Mesenchymal stem cell (in vitro differentiated cells and primary cell): ENCODE data around the gene SLC8A1.

ENCODE experiments used
- DNase-seq: peaks from one replicate; pipeline ENCODE4 v3.0.0-alpha.2; 2013
- H2AFZ ChIP-seq: one replicate; pipeline ENCODE4 v1.6.1; 2013; ENCODE audit warnings: low read depth, mild to moderate bottlenecking, control low read depth, inconsistent platforms, low read length, moderate library complexity
- H2AK5ac ChIP-seq: 2 replicates; pipeline ENCODE4 v1.6.1; 2013; ENCODE audit warnings: low read length, moderate library complexity, mild to moderate bottlenecking, inconsistent platforms; ENCODE audit not compliant: severe bottlenecking
- H2BK120ac ChIP-seq: one replicate; pipeline ENCODE4 v1.6.1; 2013; ENCODE audit warnings: low read depth, mild to moderate bottlenecking, inconsistent platforms, low read length, moderate library complexity
- H2BK12ac ChIP-seq, 2 experiments: one replicate each; pipeline ENCODE4 v1.6.1; 2013; ENCODE audit warnings: inconsistent platforms in 2 of 2, low read length in 2 of 2, mild to moderate bottlenecking in 2 of 2, moderate library complexity in 2 of 2, control low read depth in 1 of 2
- H2BK15ac ChIP-seq: one replicate; pipeline ENCODE4 v1.6.1; 2013; ENCODE audit warnings: mild to moderate bottlenecking, low read depth, inconsistent platforms; ENCODE audit not compliant: poor library complexity, severe bottlenecking
- H2BK5ac ChIP-seq: 2 replicates; pipeline ENCODE4 v1.6.1; 2013; ENCODE audit warnings: low read depth, mild to moderate bottlenecking, low read length, control low read depth, inconsistent platforms; ENCODE audit not compliant: poor library complexity, severe bottlenecking
- H3K14ac ChIP-seq, 2 experiments: one replicate each; pipeline ENCODE4 v1.6.1; 2013; ENCODE audit warnings: inconsistent platforms in 2 of 2, low read length in 2 of 2, control low read depth in 1 of 2, mild to moderate bottlenecking in 1 of 2, moderate library complexity in 1 of 2
- H3K18ac ChIP-seq, 2 experiments: one replicate each; pipeline ENCODE4 v1.6.1; 2013; ENCODE audit warnings: inconsistent platforms in 2 of 2, low read length in 2 of 2, control low read depth in 1 of 2, low read depth in 1 of 2, mild to moderate bottlenecking in 1 of 2
- H3K23ac ChIP-seq, 2 experiments: one replicate each; pipeline ENCODE4 v1.6.1; 2013; ENCODE audit warnings: inconsistent platforms in 2 of 2, low read length in 2 of 2, mild to moderate bottlenecking in 2 of 2, moderate library complexity in 2 of 2, control low read depth in 1 of 2
- H3K27ac ChIP-seq: 2 replicates; pipeline ENCODE4 v1.5.1; 2013; ENCODE audit warnings: mild to moderate bottlenecking, moderate library complexity, low read length, control low read depth, inconsistent platforms; ENCODE audit not compliant: poor library complexity, severe bottlenecking
- H3K27me3 ChIP-seq, 2 experiments: 2 replicates each; pipeline versions ENCODE4 v1.6.1 to v1.7.0; 2013; ENCODE audit warnings: low read length in 2 of 2, mild to moderate bottlenecking in 2 of 2, moderate library complexity in 2 of 2, control low read depth in 1 of 2, inconsistent platforms in 1 of 2; ENCODE audit not compliant: control insufficient read depth in 1 of 2, insufficient read depth in 1 of 2
- H3K36me3 ChIP-seq, 2 experiments: 2 replicates each; pipeline versions ENCODE4 v1.6.1 to v1.7.0; 2013; ENCODE audit warnings: low read length in 2 of 2, control low read depth in 1 of 2, inconsistent platforms in 1 of 2, low read depth in 1 of 2, mild to moderate bottlenecking in 1 of 2; ENCODE audit not compliant: insufficient read depth in 2 of 2, control insufficient read depth in 1 of 2
- H3K4ac ChIP-seq, 2 experiments: one replicate each; pipeline ENCODE4 v1.6.1; 2013; ENCODE audit warnings: inconsistent platforms in 2 of 2, low read length in 2 of 2, mild to moderate bottlenecking in 2 of 2, moderate library complexity in 2 of 2, control low read depth in 1 of 2, low read depth in 1 of 2
- H3K4me1 ChIP-seq: 2 replicates; pipeline ENCODE4 v1.6.1; 2013; ENCODE audit warnings: low read depth, low read length, control low read depth; ENCODE audit not compliant: control insufficient read depth, insufficient read depth
- H3K4me2 ChIP-seq: 2 replicates; pipeline ENCODE4 v1.6.1; 2013; ENCODE audit warnings: low read length, mild to moderate bottlenecking, inconsistent platforms; ENCODE audit not compliant: poor library complexity, severe bottlenecking
- H3K4me3 ChIP-seq, 2 experiments: 2 replicates each; pipeline versions ENCODE4 v1.5.1 to v1.7.0; 2013; ENCODE audit warnings: low read length in 2 of 2, mild to moderate bottlenecking in 2 of 2, control low read depth in 1 of 2, low read depth in 1 of 2; ENCODE audit not compliant: insufficient read depth in 1 of 2
- H3K79me1 ChIP-seq: replicated peaks from 2 replicates; pipeline ENCODE4 v1.6.1; 2013; ENCODE audit warnings: mild to moderate bottlenecking, control low read depth, low read length, inconsistent platforms; ENCODE audit not compliant: poor library complexity, severe bottlenecking
- H3K9ac ChIP-seq: 2 replicates; pipeline ENCODE4 v1.7.0; 2013; ENCODE audit warnings: mild to moderate bottlenecking, low read length, moderate library complexity
- H3K9me3 ChIP-seq: 2 replicates; pipeline ENCODE4 v1.7.0; 2013; ENCODE audit warnings: mild to moderate bottlenecking, low read length; ENCODE audit not compliant: control insufficient read depth
- H4K8ac ChIP-seq: one replicate; pipeline ENCODE4 v1.6.1; 2013; ENCODE audit warnings: inconsistent platforms, mild to moderate bottlenecking, low read length, moderate library complexity
- H4K91ac ChIP-seq: one replicate; pipeline ENCODE4 v1.6.1; 2013; ENCODE audit warnings: mild to moderate bottlenecking, low read length, inconsistent platforms
- WGBS: methylation state at CpG from one replicate; pipeline ENCODE4 v1.1.7; 2013; ENCODE audit warnings: mixed read lengths; 5-methylcytosine and 5-hydroxymethylcytosine counted together

SLC8A1 gene

DNA sequence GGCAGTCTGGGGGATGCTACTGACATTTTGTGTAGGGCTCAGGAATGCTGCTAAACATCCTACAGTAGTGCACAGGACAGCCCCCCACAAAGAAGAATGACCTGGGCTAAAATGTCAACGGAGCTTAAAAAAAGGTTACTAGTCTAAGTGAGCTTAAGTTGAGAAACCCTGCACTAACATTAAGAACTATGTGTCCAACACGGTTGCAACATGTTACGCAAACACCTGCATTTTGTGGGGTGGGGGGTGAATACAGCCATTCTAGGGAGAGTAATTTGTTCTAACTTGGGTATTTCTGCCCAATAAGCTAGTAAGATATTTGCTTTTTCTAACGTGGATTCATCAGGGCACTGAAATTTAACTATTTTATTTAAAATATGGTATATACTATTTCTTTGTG, 57.9 kb downstream of the SLC8A1 start:
- H3K14ac ChIP-seq: no peak overlapping the region
- peak overlapping the region; percentile 93 for H2AK5ac ChIP-seq
- H3K27ac ChIP-seq: no peak overlapping the region
- no peak overlapping the region for H3K4me3 ChIP-seq
- no peaks in the 10 kb centered on the region for H3K9me3 ChIP-seq
- no peak overlapping the region for H3K4ac ChIP-seq
- no peak overlapping the region for H2BK12ac ChIP-seq
- no peak overlapping the region for H2BK120ac ChIP-seq
- no peak overlapping the region for H3K9ac ChIP-seq
- H3K23ac ChIP-seq: no peak overlapping the region
- no peak overlapping the region for H4K8ac ChIP-seq
- no peak overlapping the region for H3K18ac ChIP-seq
- 92% methylated on average over 2 of the region's 4 CpGs for WGBS
- no peak for DNase-seq
- H3K27me3 ChIP-seq: no peaks in the 10 kb centered on the region
- H2BK5ac ChIP-seq: no peak overlapping the region
- H3K79me1 ChIP-seq: peaks cover 6% of the 10 kb centered on the region
- no peak overlapping the region for H4K91ac ChIP-seq
- no peak overlapping the region for H2BK15ac ChIP-seq
- no peaks in the 10 kb centered on the region for H3K4me1 ChIP-seq
- no peaks in the 10 kb centered on the region for H3K36me3 ChIP-seq
- no peak overlapping the region for H2AFZ ChIP-seq
- no peak overlapping the region for H3K4me2 ChIP-seq

DNA sequence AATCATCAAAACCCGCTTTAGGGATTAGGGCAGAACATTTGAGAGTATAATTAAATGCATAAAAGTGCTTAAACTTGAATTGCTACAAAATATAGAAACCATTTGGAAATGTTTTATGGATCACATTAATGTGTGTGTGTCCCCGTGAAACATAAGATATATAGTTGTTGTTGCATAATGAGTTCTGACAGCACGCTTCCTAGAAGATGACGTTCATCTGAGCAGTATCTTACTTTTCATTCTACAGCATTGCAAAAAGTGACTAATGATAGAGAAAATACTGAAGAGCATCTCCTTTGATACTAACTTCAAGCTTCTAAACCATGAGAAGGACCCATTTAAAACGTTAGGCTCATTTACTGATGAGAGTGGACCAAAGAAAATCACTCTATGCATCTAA, 63.7 kb downstream of the SLC8A1 start:
- 98% methylated on average over 4 of the region's 5 CpGs for WGBS
- Histone ChIP-seq H3K23ac (no peak overlapping the region), H2BK15ac (no peak overlapping the region), H2BK12ac (no peak overlapping the region), H3K4me2 (no peak overlapping the region), H3K36me3 (no peaks in the 10 kb centered on the region), H3K4me1 (peaks cover 1% of the 10 kb centered on the region), H2BK120ac (no peak overlapping the region), H3K79me1 (peaks cover 1% of the 10 kb centered on the region), H4K8ac (no peak overlapping the region), H3K27ac (no peak overlapping the region), H3K14ac (no peak overlapping the region), H3K9ac (no peak overlapping the region), H3K4me3 (no peak overlapping the region), H2AK5ac (no peak overlapping the region), H2BK5ac (no peak overlapping the region), H4K91ac (no peak overlapping the region), H3K18ac (no peak overlapping the region), H3K27me3 (no peaks in the 10 kb centered on the region), H3K9me3 (no peaks in the 10 kb centered on the region), H3K4ac (no peak overlapping the region), H2AFZ (no peak overlapping the region)
- DNase-seq: no peak

DNA sequence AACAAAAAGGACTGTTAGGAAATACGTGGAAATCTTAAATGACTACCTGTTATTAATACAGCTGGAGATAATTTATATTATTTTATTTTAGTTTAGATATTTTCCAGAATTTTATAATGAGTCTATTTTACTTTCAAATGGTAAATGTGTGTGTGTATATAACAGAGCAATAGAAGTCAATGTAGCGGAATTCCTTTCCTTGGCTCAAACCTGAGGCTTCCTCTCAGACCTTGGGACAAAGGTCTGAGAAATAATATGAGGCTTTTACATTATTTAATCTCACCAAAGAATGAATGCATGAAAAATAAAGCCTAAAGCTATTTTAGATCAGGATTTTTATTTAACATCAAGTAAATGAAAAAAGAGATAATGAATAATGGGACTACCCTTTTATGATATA, 65.7 kb downstream of the SLC8A1 start:
- Histone ChIP-seq H3K79me1 (peaks cover 1% of the 10 kb centered on the region), H3K14ac (no peak overlapping the region), H3K27ac (no peak overlapping the region), H3K27me3 (no peaks in the 10 kb centered on the region), H3K4me2 (no peak overlapping the region), H3K23ac (no peak overlapping the region), H2AK5ac (no peak overlapping the region), H2BK120ac (no peak overlapping the region), H3K4me1 (peaks cover 1% of the 10 kb centered on the region), H2BK5ac (no peak overlapping the region), H2AFZ (no peak overlapping the region), H2BK12ac (no peak overlapping the region), H3K9me3 (peaks cover 11% of the 10 kb centered on the region), H4K8ac (no peak overlapping the region), H3K4ac (no peak overlapping the region), H2BK15ac (no peak overlapping the region), H3K36me3 (no peaks in the 10 kb centered on the region), H3K18ac (no peak overlapping the region), H3K9ac (no peak overlapping the region), H4K91ac (no peak overlapping the region), H3K4me3 (no peak overlapping the region)
- WGBS: no CpG with 5 or more reads among the region's 2 CpGs
- no peak for DNase-seq

DNA sequence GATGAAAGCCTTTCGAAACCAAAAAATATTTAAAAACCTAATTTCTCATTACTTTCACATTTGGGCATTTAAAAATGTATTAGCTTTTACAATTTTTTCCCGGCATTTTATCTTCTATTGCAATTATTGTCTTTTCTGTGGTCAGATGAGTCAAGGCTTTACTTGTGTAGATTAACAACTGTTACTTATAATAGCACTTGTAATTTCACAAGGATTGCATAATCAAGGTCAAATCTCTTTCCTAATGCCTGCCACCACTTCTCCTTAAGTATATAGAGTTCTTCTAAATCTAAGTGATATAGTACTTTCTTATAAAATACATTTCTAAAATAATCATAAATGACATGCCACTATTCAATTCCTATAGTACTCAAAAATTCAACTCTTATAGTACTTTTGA, 67.2 kb downstream of the SLC8A1 start:
- H2AK5ac ChIP-seq: no peak overlapping the region
- no peak overlapping the region for H3K27ac ChIP-seq
- H3K18ac ChIP-seq: no peak overlapping the region
- peak; percentile 90 for DNase-seq
- H3K4me1 ChIP-seq: peaks cover 1% of the 10 kb centered on the region
- no peak overlapping the region for H3K4ac ChIP-seq
- no peak overlapping the region for H2AFZ ChIP-seq
- no CpG with 5 or more reads among the region's 2 CpGs for WGBS
- no peak overlapping the region for H2BK12ac ChIP-seq
- H4K91ac ChIP-seq: no peak overlapping the region
- H3K23ac ChIP-seq: no peak overlapping the region
- H3K9ac ChIP-seq: no peak overlapping the region
- no peak overlapping the region for H2BK5ac ChIP-seq
- no peak overlapping the region for H3K4me3 ChIP-seq
- peaks cover 20% of the 10 kb centered on the region for H3K9me3 ChIP-seq
- peaks cover 5% of the 10 kb centered on the region for H3K79me1 ChIP-seq
- H3K27me3 ChIP-seq: no peaks in the 10 kb centered on the region
- H3K36me3 ChIP-seq: no peaks in the 10 kb centered on the region
- H4K8ac ChIP-seq: no peak overlapping the region
- H2BK15ac ChIP-seq: no peak overlapping the region
- no peak overlapping the region for H2BK120ac ChIP-seq
- H3K4me2 ChIP-seq: no peak overlapping the region
- no peak overlapping the region for H3K14ac ChIP-seq
